ENCODE measurements around the gene UBE2D4. TPM values are rescaled to one million over a fixed set of nuclear protein-coding genes. Genes with fewer than 3 reads are reported as not detected.

Gene UBE2D4
- total RNA-seq, 1 donor from 2014 or later = 6.8 TPM

DNA sequence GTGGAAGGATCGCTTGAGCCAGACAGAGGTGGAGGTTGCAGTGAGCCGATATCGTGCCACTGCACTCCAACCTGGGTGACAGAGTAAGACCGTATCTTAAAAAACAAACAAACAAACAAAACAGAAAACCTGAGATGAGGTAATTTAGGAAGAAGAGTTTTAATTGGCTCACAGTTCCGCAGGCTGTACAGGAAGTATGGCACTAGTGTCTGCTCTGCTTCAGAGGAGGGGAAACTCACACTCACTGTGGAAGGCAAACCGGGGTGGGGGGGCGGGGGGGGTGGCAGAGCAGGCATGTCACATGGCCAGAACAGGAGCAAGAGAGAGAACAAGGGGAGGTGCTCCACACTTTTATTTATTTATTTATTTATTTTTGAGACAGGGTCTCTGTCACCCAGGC, 5.1 kb downstream of the UBE2D4 start:
- H4K20me1 ChIP-seq (ENCODE audit: low read depth) = no peaks in the 10 kb centered on the region
- H3F3A ChIP-seq (ENCODE audit: low read depth) = peaks cover 7% of the 10 kb centered on the region
- Mint-ChIP-seq H3K27ac (no peak overlapping the region), H3K9me3 (no peaks in the 10 kb centered on the region), H3K36me3 (peaks cover 3% of the 10 kb centered on the region), H3K4me1 (peaks cover 3% of the 10 kb centered on the region), H3K27me3 (ENCODE audit: insufficient read depth, low read depth) (peaks cover 2% of the 10 kb centered on the region), H3K4me3 (no peak overlapping the region)
- H3K27ac ChIP-seq = no peak overlapping the region
- TF ChIP-seq EZH2phosphoT487 (IDR thresholded peaks at IDR 0.05) (no peak), EZH2 (IDR thresholded peaks at IDR 0.05) (no peak), CTCF (IDR thresholded peaks at IDR 0.05) (no peak)
- no peaks in the 10 kb centered on the region for H3K36me3 ChIP-seq
- H3K27me3 ChIP-seq = peaks cover 8% of the 10 kb centered on the region
- H3K4me2 ChIP-seq = no peak overlapping the region
- no peaks in the 10 kb centered on the region for H3K79me2 ChIP-seq (ENCODE audit: low read depth)
- no peak overlapping the region for H3K9ac ChIP-seq
- no peak overlapping the region for H3K4me3 ChIP-seq
- H3K4me1 ChIP-seq = no peaks in the 10 kb centered on the region
- H2AFZ ChIP-seq (replicated peaks) = no peak overlapping the region
- no peaks in the 10 kb centered on the region for H3K9me3 ChIP-seq (ENCODE audit: low read depth)
- DNase-seq (ENCODE audit: low spot score) = no peak

DNA sequence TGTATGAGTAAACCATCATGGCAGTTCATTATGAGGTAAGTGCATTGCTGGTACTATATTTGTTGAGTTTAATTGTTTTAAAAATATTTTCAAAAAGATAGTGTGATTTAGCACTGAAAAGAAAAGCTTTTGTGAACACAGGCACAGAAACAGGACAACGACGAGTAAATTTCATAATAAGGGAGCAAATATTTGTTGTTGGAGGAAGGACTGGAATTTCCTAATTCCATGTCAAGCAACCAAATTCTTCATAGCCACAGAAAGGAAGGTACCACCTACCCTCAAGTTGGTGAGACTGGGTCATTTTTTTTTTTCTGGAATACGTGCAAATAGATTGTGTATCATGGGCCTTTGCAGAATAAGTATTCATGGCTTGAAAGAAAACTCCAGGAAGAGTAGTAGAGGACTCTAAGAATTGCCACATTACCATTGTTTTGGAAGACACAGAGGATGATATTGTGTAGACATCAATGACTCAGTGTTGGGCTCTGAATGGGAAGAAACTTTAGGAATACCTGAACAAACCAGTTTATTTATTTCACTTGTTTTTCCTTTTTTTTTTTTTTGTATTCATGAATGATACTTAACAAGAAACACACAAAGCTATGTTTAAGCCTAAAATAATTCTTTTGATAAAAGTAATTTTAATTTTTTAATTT, 7.8 kb downstream of the UBE2D4 start:
- Histone ChIP-seq H3K79me2 (ENCODE audit: low read depth) (no peaks in the 10 kb centered on the region), H3K27ac (no peak overlapping the region), H3K9ac (no peak overlapping the region), H2AFZ (replicated peaks) (no peak overlapping the region), H3K4me3 (no peak overlapping the region), H3F3A (ENCODE audit: low read depth) (no peaks in the 10 kb centered on the region), H3K4me1 (no peaks in the 10 kb centered on the region), H3K4me2 (no peak overlapping the region), H3K36me3 (no peaks in the 10 kb centered on the region), H3K9me3 (ENCODE audit: low read depth) (no peaks in the 10 kb centered on the region), H4K20me1 (ENCODE audit: low read depth) (no peaks in the 10 kb centered on the region), H3K27me3 (no peaks in the 10 kb centered on the region)
- H3K9me3 Mint-ChIP-seq = no peaks in the 10 kb centered on the region
- H3K36me3 Mint-ChIP-seq = no peaks in the 10 kb centered on the region
- no peak overlapping the region for H3K4me3 Mint-ChIP-seq
- H3K27me3 Mint-ChIP-seq (ENCODE audit: insufficient read depth, low read depth) = no peaks in the 10 kb centered on the region
- no peaks in the 10 kb centered on the region for H3K4me1 Mint-ChIP-seq
- TF ChIP-seq EZH2 (IDR thresholded peaks at IDR 0.05) (no peak), EZH2phosphoT487 (IDR thresholded peaks at IDR 0.05) (no peak), CTCF (IDR thresholded peaks at IDR 0.05) (no peak)
- H3K27ac Mint-ChIP-seq = no peak overlapping the region
- no peak for DNase-seq (ENCODE audit: low spot score)

DNA sequence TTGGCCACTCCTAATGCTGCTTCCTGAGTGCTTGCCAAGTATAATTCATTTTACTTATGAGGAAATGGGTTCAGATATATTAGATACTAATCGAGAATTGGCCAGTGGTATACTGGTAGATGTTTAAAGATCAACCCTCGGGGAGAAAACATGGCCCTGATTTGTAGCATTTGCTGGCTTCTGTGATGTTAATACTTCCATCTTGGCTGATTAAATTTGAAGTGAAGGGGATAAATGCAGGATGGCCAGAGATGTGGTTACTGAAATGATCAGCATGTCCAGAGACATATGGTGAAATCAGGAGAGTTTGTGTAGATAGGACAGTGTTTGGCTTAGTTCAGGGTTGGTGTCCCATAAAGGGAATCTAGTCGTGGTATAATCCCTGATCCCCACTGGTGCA, 11.2 kb downstream of the UBE2D4 start:
- H2AFZ ChIP-seq (replicated peaks) = no peak overlapping the region
- H3K27me3 ChIP-seq = no peaks in the 10 kb centered on the region
- Mint-ChIP-seq H3K27ac (no peak overlapping the region), H3K4me3 (no peak overlapping the region), H3K4me1 (no peaks in the 10 kb centered on the region), H3K36me3 (no peaks in the 10 kb centered on the region), H3K27me3 (ENCODE audit: insufficient read depth, low read depth) (no peaks in the 10 kb centered on the region), H3K9me3 (no peaks in the 10 kb centered on the region)
- H3K27ac ChIP-seq = no peak overlapping the region
- DNase-seq (ENCODE audit: low spot score) = no peak
- no peaks in the 10 kb centered on the region for H3K36me3 ChIP-seq
- no peaks in the 10 kb centered on the region for H3F3A ChIP-seq (ENCODE audit: low read depth)
- no peak overlapping the region for H3K9ac ChIP-seq
- no peaks in the 10 kb centered on the region for H3K9me3 ChIP-seq (ENCODE audit: low read depth)
- no peaks in the 10 kb centered on the region for H3K79me2 ChIP-seq (ENCODE audit: low read depth)
- TF ChIP-seq CTCF (IDR thresholded peaks at IDR 0.05) = no peak
- TF ChIP-seq EZH2 (IDR thresholded peaks at IDR 0.05) = no peak
- no peak for TF ChIP-seq EZH2phosphoT487 (IDR thresholded peaks at IDR 0.05)
- no peaks in the 10 kb centered on the region for H3K4me1 ChIP-seq
- no peak overlapping the region for H3K4me3 ChIP-seq
- no peaks in the 10 kb centered on the region for H4K20me1 ChIP-seq (ENCODE audit: low read depth)
- H3K4me2 ChIP-seq = no peak overlapping the region
